ENCODE results near the gene ELAPOR2. TPM values are rescaled to one million over a fixed set of nuclear protein-coding genes. Genes with fewer than 3 reads are reported as not detected.
"Not testable (repeated sequence)": the region's sequence is repeated elsewhere in the genome, so short reads cannot be mapped to it uniquely, and the experiment has no call there.

Gene ELAPOR2
- total and polyA plus RNA-seq, 11 donors: 0.80 to 9.9 (median 3.9) TPM

- peaks cover 0 to 3% (median 0%) of the 10 kb centered on the region in 12 donors for H3K9me3 ChIP-seq
- ATAC-seq (no peak), DNase-seq (no peak)
- TF ChIP-seq POLR2A (IDR thresholded peaks at IDR 0.05) (no peak), CTCF (IDR thresholded peaks at IDR 0.05) (no peak)
- H3K4me1 ChIP-seq: no peaks in the 10 kb centered on the region
- intact Hi-C loops (cut with DNase I): no loop called here
- no peak overlapping the region for H3K27ac ChIP-seq
- H3K27me3 ChIP-seq: no peaks in the 10 kb centered on the region
- 41 to 63% (median 56%) methylated on average over 1 of the region's 1 CpG for WGBS, 4 donors
- H3K36me3 ChIP-seq: no peaks in the 10 kb centered on the region
- H3K4me3 ChIP-seq: no peak overlapping the region
Measured at GRCh38 chr7:87105401-87105800, 45.9 kb upstream of the ELAPOR2 start.

- Histone ChIP-seq H3K9me3 (peaks cover 0 to 4% (median 0%) of the 10 kb centered on the region in 12 donors), H3K27me3 (no peaks in the 10 kb centered on the region), H3K36me3 (no peaks in the 10 kb centered on the region), H3K4me3 (no peak overlapping the region), H3K27ac (no peak overlapping the region), H3K4me1 (no peaks in the 10 kb centered on the region)
- 88 to 98% (median 96%) methylated on average over 2 of the region's 2 CpGs for WGBS, 4 donors
- ATAC-seq: no peak
- no peak for DNase-seq
- TF ChIP-seq CTCF (IDR thresholded peaks at IDR 0.05) (no peak), POLR2A (IDR thresholded peaks at IDR 0.05) (no peak)
- intact Hi-C loops (cut with DNase I): no loop called here
Measured at GRCh38 chr7:87100326-87100725, 40.9 kb upstream of the ELAPOR2 start.

GRCh38 chr7:87097375-87097774 is 37.9 kb upstream of the ELAPOR2 start:
- H3K27ac ChIP-seq; H3K9me3 ChIP-seq; H3K4me3 ChIP-seq; intact Hi-C loops (cut with DNase I); H3K27me3 ChIP-seq; DNase-seq; H3K4me1 ChIP-seq; ATAC-seq; H3K36me3 ChIP-seq: not testable (repeated sequence)
- 95 to 100% (median 100%) methylated on average over 1 to 2 of the region's 2 CpGs; no CpG with 5 or more reads in 1 of the 4 donors for WGBS, 4 donors

GRCh38 chr7:87094322-87094721 is 34.9 kb upstream of the ELAPOR2 start:
- intact Hi-C loops (cut with DNase I): no loop called here

More at GRCh38 chr7:87094322-87094721, 34.9 kb upstream of the ELAPOR2 start:
- no peaks in the 10 kb centered on the region for H3K27me3 ChIP-seq
- no peaks in the 10 kb centered on the region for H3K36me3 ChIP-seq
- H3K27ac ChIP-seq: no peak overlapping the region
- H3K9me3 ChIP-seq: peaks cover 0 to 7% (median 0%) of the 10 kb centered on the region in 12 donors
- DNase-seq: no peak
- 79 to 87% (median 83%) methylated on average over 2 of the region's 2 CpGs for WGBS, 4 donors
- H3K4me1 ChIP-seq: no peaks in the 10 kb centered on the region
- no peak for ATAC-seq
- TF ChIP-seq CTCF (IDR thresholded peaks at IDR 0.05): no peak
- no peak for TF ChIP-seq POLR2A (IDR thresholded peaks at IDR 0.05)
- no peak overlapping the region for H3K4me3 ChIP-seq
